SK-N-SH (cell line): ENCODE results near the gene ATP6V0C. TPM values are rescaled to one million over a fixed set of nuclear protein-coding genes. Genes with fewer than 3 reads are reported as not detected.

Experiments
- CTCF ChIA-PET: fragments of 300-600, 350-600 bp; formaldehyde crosslinking; extraction: SDS; loops from one replicate; lab custom pipeline; 2021; lab: Yijun Ruan, JAX
- POLR2A ChIA-PET: fragments of 350-600 bp; sonication (Branson Sonifier 250); formaldehyde crosslinking; extraction: SDS; loops from one replicate; lab custom pipeline; 2020; ENCODE audit warnings: antibody characterized with exemption, inconsistent platforms; lab: Yijun Ruan, JAX
- DNase-seq: peaks from one replicate; pipeline ENCODE4 v3.0.0; 2012
- H2AFZ ChIP-seq: fragments of 200-600 bp; sonication (generic); 2 replicates; pipeline ENCODE4 v1.8.1; 2016; ENCODE audit warnings: antibody characterized with exemption, mild to moderate bottlenecking, low read depth
- H3F3A ChIP-seq: fragments of 200-600 bp; sonication (generic); replicated peaks from 2 replicates; pipeline ENCODE3; 2016; ENCODE audit warnings: antibody characterized with exemption, mild to moderate bottlenecking; ENCODE audit not compliant: insufficient read depth
- H3K27ac ChIP-seq, 2 experiments: fragments of 200-500 bp in 1 of 2; fragments of 200-600 bp in 1 of 2; sonication (Bioruptor generic) in 1 of 2; sonication (generic), shearing (Covaris generic) in 1 of 2; 2 replicates each; pipeline versions ENCODE4 v1.5.1 to v1.6.1; 2014 to 2016; ENCODE audit warnings: low read depth in 2 of 2, inconsistent platforms in 1 of 2, low read length in 1 of 2, mild to moderate bottlenecking in 1 of 2, mixed read lengths in 1 of 2
- H3K27me3 ChIP-seq: fragments of 200-600 bp; sonication (generic), shearing (Covaris generic); 2 replicates; pipeline ENCODE4 v1.6.1; 2016; ENCODE audit warnings: mixed run types; ENCODE audit not compliant: insufficient read depth
- H3K36me3 ChIP-seq, 2 experiments: fragments of 200-500 bp in 1 of 2; fragments of 200-600 bp in 1 of 2; sonication (Bioruptor generic) in 1 of 2; sonication (generic) in 1 of 2; replicated peaks in 1 of 2; 2 replicates each; pipeline versions ENCODE3 to v1.5.1; 2014 to 2016; ENCODE audit warnings: low read length in 1 of 2, mild to moderate bottlenecking in 1 of 2; ENCODE audit not compliant: insufficient read depth in 2 of 2, control insufficient read depth in 1 of 2
- H3K4me1 ChIP-seq, 2 experiments: fragments of 200-500 bp in 1 of 2; fragments of 200-600 bp in 1 of 2; sonication (Bioruptor generic) in 1 of 2; sonication (generic), shearing (Covaris generic) in 1 of 2; 2 replicates each; pipeline versions ENCODE4 v1.5.1 to v1.6.1; 2014 to 2016; ENCODE audit warnings: low read depth in 1 of 2, low read length in 1 of 2, mixed run types in 1 of 2; ENCODE audit not compliant: insufficient read depth in 2 of 2, control insufficient read depth in 1 of 2
- H3K4me2 ChIP-seq: fragments of 200-600 bp; sonication (generic), shearing (Covaris generic); 2 replicates; pipeline ENCODE4 v1.6.1; 2017; ENCODE audit warnings: mixed run types
- H3K4me3 ChIP-seq, 2 experiments: fragments of 200-500 bp in 1 of 2; fragments of 200-600 bp in 1 of 2; sonication (Bioruptor generic) in 1 of 2; sonication (generic), shearing (Covaris generic) in 1 of 2; 2 replicates each; pipeline versions ENCODE4 v1.5.1 to v1.8.1; 2014 to 2016; ENCODE audit warnings: low read depth in 2 of 2, inconsistent platforms in 1 of 2, low read length in 1 of 2, mild to moderate bottlenecking in 1 of 2, mixed read lengths in 1 of 2, moderate library complexity in 1 of 2
- H3K79me2 ChIP-seq: fragments of 200-600 bp; sonication (generic); 2 replicates; pipeline ENCODE4 v1.8.1; 2017; ENCODE audit warnings: mild to moderate bottlenecking; ENCODE audit not compliant: insufficient read depth
- H3K9ac ChIP-seq: fragments of 200-600 bp; sonication (generic); 2 replicates; pipeline ENCODE4 v1.6.1; 2017; ENCODE audit warnings: mixed run types
- H3K9me2 ChIP-seq: fragments of 200-600 bp; sonication (generic); 2 replicates; pipeline ENCODE4 v1.6.1; 2017; ENCODE audit warnings: mixed run types
- H3K9me3 ChIP-seq: fragments of 200-600 bp; sonication (generic); 2 replicates; pipeline ENCODE4 v1.6.1; 2017; ENCODE audit warnings: mixed run types, mild to moderate bottlenecking, moderate library complexity
- H4K20me1 ChIP-seq: fragments of 200-600 bp; sonication (generic); 2 replicates; pipeline ENCODE4 v1.6.1; 2017; ENCODE audit warnings: mild to moderate bottlenecking, mixed run types; ENCODE audit not compliant: insufficient read depth
- EZH2phosphoT487 ChIP-seq: fragments of 200-600 bp; sonication (generic); IDR thresholded peaks from 2 replicates; pipeline ENCODE4 v1.6.1; 2017; ENCODE audit warnings: low read depth, mixed run types, mild to moderate bottlenecking, antibody characterized with exemption, moderate library complexity, borderline replicate concordance
- FOXM1 ChIP-seq: IDR thresholded peaks from 2 replicates; pipeline ENCODE4 v1.4.0; 2012; ENCODE audit warnings: low read depth, mild to moderate bottlenecking
- GABPA ChIP-seq: IDR thresholded peaks from 2 replicates; pipeline ENCODE4 v1.4.0; 2012; ENCODE audit warnings: low read depth, mild to moderate bottlenecking
- GATA2 ChIP-seq: sonication (generic); formaldehyde crosslinking; IDR thresholded peaks from 2 replicates; pipeline ENCODE4 v1.5.0; 2020; ENCODE audit warnings: mild to moderate bottlenecking, missing genetic modification reagents
- MEF2A ChIP-seq: IDR thresholded peaks from 2 replicates; pipeline ENCODE4 v1.4.0; 2012; ENCODE audit warnings: low read depth, borderline replicate concordance
- NRF1 ChIP-seq: IDR thresholded peaks from 2 replicates; pipeline ENCODE4 v1.6.1; 2012; ENCODE audit warnings: low read depth, mild to moderate bottlenecking, low read length
- POLR2AphosphoS5 ChIP-seq: IDR thresholded peaks from 2 replicates; pipeline ENCODE4 v1.6.1; 2012; ENCODE audit warnings: low read depth, low read length
- RAD21 ChIP-seq: IDR thresholded peaks from 2 replicates; pipeline ENCODE4 v1.6.1; 2012; ENCODE audit warnings: mild to moderate bottlenecking, low read length
- REST ChIP-seq: IDR thresholded peaks from 2 replicates; pipeline ENCODE4 v1.6.1; 2012; ENCODE audit warnings: mild to moderate bottlenecking, low read depth, low read length, moderate library complexity
- SIN3A ChIP-seq: IDR thresholded peaks from 2 replicates; pipeline ENCODE4 v1.6.1; 2012; ENCODE audit warnings: low read depth, mild to moderate bottlenecking, low read length, moderate library complexity, borderline replicate concordance
- SMC3 ChIP-seq: IDR thresholded peaks from 2 replicates; pipeline ENCODE4 v1.6.1; 2012; ENCODE audit warnings: low read depth, low read length, improper control_type of control experiment
- TCF12 ChIP-seq: IDR thresholded peaks from 2 replicates; pipeline ENCODE4 v1.4.0; 2012
- YY1 ChIP-seq: IDR thresholded peaks from 2 replicates; pipeline ENCODE4 v1.4.0; 2012; ENCODE audit warnings: low read depth, mild to moderate bottlenecking
- WGBS: methylation state at CpG from one replicate; pipeline ENCODE4 v1.1.6; 2017; ENCODE audit warnings: low lambda C conversion rate; 5-methylcytosine and 5-hydroxymethylcytosine counted together
- polyA plus RNA-seq, 3 experiments: library from polyadenylated mRNA; depleted of rRNA; stranded (reverse); fragments of >200 nt; gene quantifications; 2 replicates each; pipeline ENCODE4 v1.2.3, GENCODE V29; 2012
- TF ChIP-seq, protein P1 (sequence below): IDR thresholded peaks from 2 replicates; pipeline ENCODE4 v1.4.0; 2012; ENCODE audit warnings: low read depth
- TF ChIP-seq, protein P2 (sequence below): IDR thresholded peaks from 2 replicates; pipeline ENCODE4 v1.4.0; 2012; ENCODE audit warnings: low read depth, borderline replicate concordance
- TF ChIP-seq, protein P3 (sequence below): fragments of 150-350 bp; IDR thresholded peaks from 2 replicates; pipeline ENCODE4 v1.6.1; 2016; ENCODE audit warnings: mild to moderate bottlenecking, low read depth, low read length

ATP6V0C gene
- polyA plus RNA-seq, 1 of the 3 experiments (the other 2 are of a cell fraction), result 80.1 TPM

DNA sequence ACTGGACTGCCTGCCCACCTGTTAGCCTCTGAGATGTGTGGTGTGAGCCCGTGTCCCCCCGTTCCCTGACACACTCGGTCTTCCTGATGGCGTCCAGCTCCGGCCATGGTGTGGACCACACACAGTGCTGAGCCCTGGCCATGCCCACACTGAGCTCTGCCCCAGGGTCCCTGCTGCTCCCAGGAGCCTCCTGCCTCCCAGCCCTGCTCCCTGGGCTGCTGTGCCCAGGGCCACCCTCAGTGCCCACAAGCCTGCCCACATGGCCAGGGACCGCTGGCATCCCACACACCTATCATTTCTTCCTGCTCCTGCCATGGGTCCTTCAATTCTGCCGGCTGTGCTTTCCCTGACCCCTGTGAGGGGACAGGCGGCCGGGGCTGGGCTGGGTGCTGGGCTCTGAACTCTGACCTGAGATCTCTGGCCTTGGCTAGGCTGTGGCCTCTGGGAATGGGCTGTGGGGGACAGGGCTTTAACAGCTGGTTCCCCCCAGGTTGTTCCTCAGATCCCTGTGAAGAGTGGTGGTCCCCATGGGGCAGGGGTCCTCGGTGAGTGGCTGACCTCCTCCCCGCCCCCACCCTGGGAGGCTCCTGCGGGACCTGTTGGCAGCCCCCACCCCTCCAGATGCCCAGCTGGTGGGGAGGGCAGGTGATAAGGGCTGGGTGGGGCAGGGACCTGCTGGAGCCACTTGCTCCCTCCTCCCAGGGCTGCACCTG is 13.5 kb downstream of the ATP6V0C start:
- H3K79me2 ChIP-seq, result peaks cover 21% of the 10 kb centered on the region; the same call in 1 of the 2 replicates
- ChIA-PET POLR2A (no interaction called here), CTCF (no interaction called here)
- peaks cover 0 to 8% of the 10 kb centered on the region in 2 experiments; a peak in 2 of 4 replicates for H3K4me1 ChIP-seq
- no peak overlapping the region for H3K4me2 ChIP-seq
- no peaks in the 10 kb centered on the region for H3K9me2 ChIP-seq
- 90% methylated on average over 10 of the region's 12 CpGs for WGBS
- no peak for TF ChIP-seq SIN3A
- no peak for TF ChIP-seq RAD21
- TF ChIP-seq, protein P1, sequence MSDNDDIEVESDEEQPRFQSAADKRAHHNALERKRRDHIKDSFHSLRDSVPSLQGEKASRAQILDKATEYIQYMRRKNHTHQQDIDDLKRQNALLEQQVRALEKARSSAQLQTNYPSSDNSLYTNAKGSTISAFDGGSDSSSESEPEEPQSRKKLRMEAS, result no peak
- no peak for TF ChIP-seq GABPA
- no peak for TF ChIP-seq GATA2 (CRISPR knock-in tag)
- TF ChIP-seq NRF1, result no peak
- TF ChIP-seq FOXM1, result no peak
- TF ChIP-seq, protein P2, sequence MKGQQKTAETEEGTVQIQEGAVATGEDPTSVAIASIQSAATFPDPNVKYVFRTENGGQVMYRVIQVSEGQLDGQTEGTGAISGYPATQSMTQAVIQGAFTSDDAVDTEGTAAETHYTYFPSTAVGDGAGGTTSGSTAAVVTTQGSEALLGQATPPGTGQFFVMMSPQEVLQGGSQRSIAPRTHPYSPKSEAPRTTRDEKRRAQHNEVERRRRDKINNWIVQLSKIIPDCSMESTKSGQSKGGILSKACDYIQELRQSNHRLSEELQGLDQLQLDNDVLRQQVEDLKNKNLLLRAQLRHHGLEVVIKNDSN, result no peak
- TF ChIP-seq POLR2AphosphoS5, result no peak
- TF ChIP-seq YY1, result no peak
- no peak for TF ChIP-seq SMC3
- no peak for TF ChIP-seq REST
- no peak for TF ChIP-seq MEF2A
- TF ChIP-seq EZH2phosphoT487, result no peak
- TF ChIP-seq TCF12, result no peak
- TF ChIP-seq, protein P3, sequence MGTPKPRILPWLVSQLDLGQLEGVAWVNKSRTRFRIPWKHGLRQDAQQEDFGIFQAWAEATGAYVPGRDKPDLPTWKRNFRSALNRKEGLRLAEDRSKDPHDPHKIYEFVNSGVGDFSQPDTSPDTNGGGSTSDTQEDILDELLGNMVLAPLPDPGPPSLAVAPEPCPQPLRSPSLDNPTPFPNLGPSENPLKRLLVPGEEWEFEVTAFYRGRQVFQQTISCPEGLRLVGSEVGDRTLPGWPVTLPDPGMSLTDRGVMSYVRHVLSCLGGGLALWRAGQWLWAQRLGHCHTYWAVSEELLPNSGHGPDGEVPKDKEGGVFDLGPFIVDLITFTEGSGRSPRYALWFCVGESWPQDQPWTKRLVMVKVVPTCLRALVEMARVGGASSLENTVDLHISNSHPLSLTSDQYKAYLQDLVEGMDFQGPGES, result no peak
- H3F3A ChIP-seq, result peaks cover 3% of the 10 kb centered on the region
- no peak overlapping the region for H2AFZ ChIP-seq
- H4K20me1 ChIP-seq, result no peaks in the 10 kb centered on the region
- no peak overlapping the region for H3K27ac ChIP-seq
- no peak overlapping the region for H3K4me3 ChIP-seq
- H3K27me3 ChIP-seq, result no peaks in the 10 kb centered on the region
- peaks cover 21 to 39% of the 10 kb centered on the region in 2 experiments for H3K36me3 ChIP-seq
- H3K9ac ChIP-seq, result no peak overlapping the region
- H3K9me3 ChIP-seq, result no peaks in the 10 kb centered on the region
- DNase-seq, result peak; percentile 21
